Measurements from ENCODE around the gene FHIP1A.
A peak's percentile ranks its signal among the peaks of the same experiment; 100 is the strongest.
"Not testable (repeated sequence)": the region's sequence is repeated elsewhere in the genome, so short reads cannot be mapped to it uniquely, and the experiment has no call there.

The FHIP1A gene

GRCh38 chr4:151408630-151409469 lies at the start of gene FHIP1A:
Gene FHIP1A, plus strand, starts transcription at chr4:151409176. Its CDS starts 157,084 bp downstream, at chr4:151566260.
- peak; percentile 80 to 84 for DNase-seq

- DNase-seq, result no peak
Observed at GRCh38 chr4:151359576-151359975, 49.4 kb upstream of the FHIP1A start.

GRCh38 chr4:151361126-151361525 lies 47.9 kb upstream of the FHIP1A start:
- no peak for DNase-seq

GRCh38 chr4:151361966-151362365 lies 47.0 kb upstream of the FHIP1A start:
- no peak for DNase-seq

- DNase-seq, result peak; percentile 72 to 75
Observed at GRCh38 chr4:151362404-151363164, 46.4 kb upstream of the FHIP1A start.

- DNase-seq, result no peak
Observed at GRCh38 chr4:151376540-151376939, 32.4 kb upstream of the FHIP1A start.

GRCh38 chr4:151389311-151389710 lies 19.7 kb upstream of the FHIP1A start:
- no peak for DNase-seq

- DNase-seq, result not testable (repeated sequence)
Observed at GRCh38 chr4:151389799-151390198, 19.2 kb upstream of the FHIP1A start.

- no peak for DNase-seq
Observed at GRCh38 chr4:151395873-151396272, 13.1 kb upstream of the FHIP1A start.

- DNase-seq, result no peak
Observed at GRCh38 chr4:151400343-151400742, 8.6 kb upstream of the FHIP1A start.

GRCh38 chr4:151401739-151402138 lies 7.2 kb upstream of the FHIP1A start:
- DNase-seq, result no peak

- no peak for DNase-seq
Observed at GRCh38 chr4:151402145-151402865, 6.7 kb upstream of the FHIP1A start.

- no peak for DNase-seq
Observed at GRCh38 chr4:151403656-151404055, 5.3 kb upstream of the FHIP1A start.

- DNase-seq, result not testable (repeated sequence)
Observed at GRCh38 chr4:151404802-151405201, 4.2 kb upstream of the FHIP1A start.

GRCh38 chr4:151407018-151407417 lies 2.0 kb upstream of the FHIP1A start:
- DNase-seq, result no peak

- peak in 1 of 2 experiments; percentile 3 for DNase-seq
Observed at GRCh38 chr4:151407466-151408379, 1.3 kb upstream of the FHIP1A start.

GRCh38 chr4:151408380-151408629 lies 671 bp upstream of the FHIP1A start:
- DNase-seq, result peak; percentile 10 to 14

GRCh38 chr4:151409470-151410313 lies 716 bp downstream of the FHIP1A start:
- DNase-seq, result peak in 1 of 2 experiments; percentile 4

GRCh38 chr4:151415978-151416377 lies 7.0 kb downstream of the FHIP1A start:
- DNase-seq, result no peak

GRCh38 chr4:151417164-151417571 lies 8.2 kb downstream of the FHIP1A start:
- DNase-seq, result no peak

GRCh38 chr4:151417766-151418376 lies 8.9 kb downstream of the FHIP1A start:
- DNase-seq, result no peak

Data from activated CD4-positive, alpha-beta T cell treated with anti-CD3 and anti-CD28 coated beads, Interleukin-2, amount 50 U/mL, for 4 hours (primary cell).